GM18858 (cell line): Measurements from ENCODE around the gene CDC20.
"Not testable (repeated sequence)": the region's sequence is repeated elsewhere in the genome, so short reads cannot be mapped to it uniquely, and the experiment has no call there.

Experiments
- ATAC-seq: cut with Tn5 transposase; IDR thresholded peaks from one replicate; pipeline ENCODE4 v1.9.1; 2021; ENCODE audit not compliant: unreplicated experiment

Gene CDC20

DNA sequence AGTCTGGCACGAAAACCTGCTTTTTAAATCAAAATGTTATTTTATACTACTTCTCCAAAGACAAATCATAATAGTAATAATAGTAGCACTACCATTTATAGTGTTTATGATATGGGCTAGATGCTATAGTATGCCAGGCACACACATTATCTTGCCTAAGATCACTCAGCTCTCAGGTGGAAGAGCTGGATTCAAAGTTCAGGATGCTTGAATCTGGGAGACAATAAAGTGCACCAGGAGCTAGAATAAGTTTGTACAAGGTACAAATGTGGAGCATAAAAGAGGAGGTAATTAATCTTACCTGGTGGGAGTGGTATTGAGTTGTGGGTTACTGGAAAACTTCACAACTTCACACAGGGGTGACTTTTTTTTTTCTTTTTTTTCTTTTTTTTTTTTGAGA is 19.1 kb downstream of the CDC20 start:
- no peak for ATAC-seq

DNA sequence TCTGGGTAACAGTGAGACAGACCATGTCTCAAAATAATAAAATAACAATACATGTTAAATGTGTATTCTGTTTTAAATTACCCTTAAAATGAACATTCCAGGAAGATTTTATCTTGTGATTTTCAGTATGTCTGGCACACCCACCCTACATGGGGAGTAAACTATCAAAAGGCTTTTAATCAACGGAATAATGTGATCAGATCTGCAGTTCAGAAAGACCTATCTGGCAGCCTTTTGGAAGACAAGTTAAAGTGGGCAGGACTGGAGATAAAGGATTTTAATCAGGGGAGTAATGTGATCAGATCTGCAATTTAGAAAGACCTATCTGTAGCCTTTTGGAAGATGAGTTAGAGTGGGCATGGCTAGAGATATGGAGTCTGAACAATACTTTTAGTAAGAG is 20.7 kb downstream of the CDC20 start:
- no peak for ATAC-seq

DNA sequence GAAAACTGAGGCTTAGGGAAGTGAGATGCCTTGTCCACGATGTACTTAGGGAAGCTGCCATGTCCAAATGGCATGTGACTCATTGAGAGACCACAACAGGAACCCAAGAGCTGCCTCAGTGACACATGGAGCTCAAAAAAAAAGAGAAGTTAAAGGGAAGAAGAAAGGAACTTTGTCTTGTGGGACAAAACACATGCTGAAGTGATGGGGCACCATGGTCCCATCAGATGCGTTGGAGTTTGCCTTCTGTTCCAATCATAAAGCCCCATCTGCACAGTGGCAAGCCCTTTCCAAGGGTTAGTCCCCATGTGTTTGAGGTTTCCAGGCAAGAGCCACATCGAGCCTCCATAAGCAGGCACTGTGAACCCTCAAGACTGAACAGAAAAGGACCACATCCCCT is 22.8 kb downstream of the CDC20 start:
- no peak for ATAC-seq

DNA sequence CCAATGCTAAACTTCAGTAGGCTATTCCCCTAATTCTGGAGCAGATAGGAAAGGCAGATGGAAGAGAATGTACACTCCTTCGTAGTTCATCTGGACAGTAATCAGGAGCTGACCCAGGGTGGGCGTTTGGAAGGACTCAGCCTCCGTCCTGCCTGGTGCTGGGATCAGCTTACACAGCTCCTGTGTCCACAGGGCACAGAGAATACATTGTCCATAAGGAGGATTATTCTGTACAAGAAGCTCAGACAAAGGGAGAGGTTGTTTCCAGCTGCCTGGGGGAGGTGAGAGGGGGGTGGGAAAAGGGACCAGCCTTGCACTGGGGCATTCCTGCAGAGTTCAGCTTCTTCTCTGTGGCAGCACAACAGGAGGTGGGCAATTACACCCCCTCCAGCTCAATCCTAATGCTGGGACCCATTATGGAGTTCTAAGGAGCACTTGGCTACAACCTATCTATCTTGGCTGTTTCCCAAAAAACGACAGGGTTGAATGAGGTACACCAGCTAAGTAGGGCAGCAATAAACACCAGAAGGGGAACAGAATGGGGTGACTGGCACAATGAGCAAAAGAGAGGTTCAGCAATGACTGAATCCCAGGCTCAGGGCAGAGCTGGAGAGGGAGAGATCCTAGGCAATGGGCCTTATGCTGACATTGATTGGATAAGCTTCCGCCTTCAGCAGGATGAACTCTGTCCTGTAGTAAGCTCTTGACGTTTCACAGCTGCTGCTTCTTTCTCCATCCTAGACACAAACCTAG is 23.4 kb downstream of the CDC20 start:
- no peak for ATAC-seq

DNA sequence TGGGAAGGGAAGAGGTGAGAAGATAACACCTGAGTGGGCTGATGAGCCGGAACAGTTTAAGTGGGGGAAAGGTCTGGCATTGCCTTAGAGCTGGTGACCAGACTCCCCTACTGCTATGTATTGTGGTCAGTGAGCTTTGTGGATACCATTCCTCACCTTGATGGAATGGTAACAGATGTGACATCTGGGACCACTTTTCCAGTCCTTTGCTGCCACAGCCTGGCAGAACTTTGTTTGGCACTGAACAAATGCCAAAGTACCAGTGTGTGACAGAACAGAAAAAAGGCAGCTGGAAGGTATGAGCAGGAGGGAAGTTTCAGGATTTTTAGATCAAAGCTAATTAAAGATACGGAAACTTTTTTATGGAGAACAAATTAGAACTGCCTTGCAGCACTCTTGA is 24.7 kb downstream of the CDC20 start:
- ATAC-seq: no peak

DNA sequence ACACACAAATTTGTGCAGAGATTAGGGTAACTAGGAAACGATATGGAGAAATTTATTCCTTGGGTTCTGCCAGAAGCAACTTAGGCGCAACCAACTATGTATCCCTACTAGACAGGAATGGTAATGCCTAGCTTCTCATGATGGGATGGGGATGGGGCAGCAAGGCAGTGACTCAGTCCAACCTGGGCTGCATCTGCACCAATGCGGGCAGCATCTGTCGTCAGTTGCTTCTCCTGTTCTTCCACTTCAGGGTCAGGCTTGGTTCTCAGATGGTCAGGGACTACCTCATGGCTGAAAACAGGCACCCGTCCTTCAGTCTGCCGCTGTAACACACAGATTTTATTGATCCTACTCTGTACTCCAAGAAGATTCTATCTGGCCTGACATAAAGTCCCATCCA is 27.9 kb downstream of the CDC20 start:
- ATAC-seq: no peak

DNA sequence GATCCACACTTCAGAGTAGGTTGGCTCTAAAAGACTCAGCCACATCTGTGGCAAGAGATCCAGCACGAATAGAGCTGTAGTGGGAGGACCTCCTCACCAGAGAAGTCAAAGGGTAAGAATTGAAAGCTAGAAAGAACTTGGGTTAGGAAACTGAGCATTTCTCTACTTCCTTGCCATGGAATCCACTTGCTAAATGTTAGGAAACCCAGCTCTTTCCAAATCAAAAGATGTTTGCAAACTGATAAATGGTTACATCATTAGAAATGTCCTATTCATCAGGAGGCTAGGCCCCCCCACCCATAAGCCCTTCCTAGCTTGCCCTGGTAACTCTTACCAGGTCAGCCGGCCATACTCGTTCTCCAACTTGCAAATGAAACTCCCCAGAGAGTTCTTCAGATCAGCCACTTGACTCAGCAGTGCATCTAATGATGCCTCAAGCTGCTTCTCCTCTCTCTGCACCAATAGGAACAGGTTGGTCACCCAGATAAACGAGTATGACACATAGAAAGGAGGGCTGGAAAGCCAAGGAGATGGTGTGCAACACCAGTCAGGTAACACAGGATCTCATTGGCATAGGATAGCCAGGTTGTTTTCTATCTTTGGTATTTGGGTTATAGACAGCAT is 29.3 kb downstream of the CDC20 start:
- ATAC-seq: no peak

DNA sequence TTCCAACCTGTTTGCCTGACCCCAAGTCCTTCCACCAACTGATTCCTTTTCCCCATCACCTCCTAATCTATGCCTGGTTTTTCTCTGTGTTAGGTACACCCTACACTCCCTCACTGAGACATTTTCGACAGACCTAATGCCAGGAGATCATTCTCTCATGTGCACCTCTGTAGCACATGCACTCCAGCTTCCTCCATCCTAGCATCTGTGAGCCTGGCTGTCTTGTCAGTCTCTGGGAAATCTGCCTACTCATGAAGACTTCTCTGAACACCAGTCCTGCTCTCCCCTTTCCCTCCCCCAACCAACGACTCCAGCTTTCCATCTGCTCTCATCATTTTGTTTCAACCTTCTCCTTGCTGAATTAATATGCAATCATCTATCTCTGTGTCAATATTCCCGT is 29.8 kb downstream of the CDC20 start:
- no peak for ATAC-seq

DNA sequence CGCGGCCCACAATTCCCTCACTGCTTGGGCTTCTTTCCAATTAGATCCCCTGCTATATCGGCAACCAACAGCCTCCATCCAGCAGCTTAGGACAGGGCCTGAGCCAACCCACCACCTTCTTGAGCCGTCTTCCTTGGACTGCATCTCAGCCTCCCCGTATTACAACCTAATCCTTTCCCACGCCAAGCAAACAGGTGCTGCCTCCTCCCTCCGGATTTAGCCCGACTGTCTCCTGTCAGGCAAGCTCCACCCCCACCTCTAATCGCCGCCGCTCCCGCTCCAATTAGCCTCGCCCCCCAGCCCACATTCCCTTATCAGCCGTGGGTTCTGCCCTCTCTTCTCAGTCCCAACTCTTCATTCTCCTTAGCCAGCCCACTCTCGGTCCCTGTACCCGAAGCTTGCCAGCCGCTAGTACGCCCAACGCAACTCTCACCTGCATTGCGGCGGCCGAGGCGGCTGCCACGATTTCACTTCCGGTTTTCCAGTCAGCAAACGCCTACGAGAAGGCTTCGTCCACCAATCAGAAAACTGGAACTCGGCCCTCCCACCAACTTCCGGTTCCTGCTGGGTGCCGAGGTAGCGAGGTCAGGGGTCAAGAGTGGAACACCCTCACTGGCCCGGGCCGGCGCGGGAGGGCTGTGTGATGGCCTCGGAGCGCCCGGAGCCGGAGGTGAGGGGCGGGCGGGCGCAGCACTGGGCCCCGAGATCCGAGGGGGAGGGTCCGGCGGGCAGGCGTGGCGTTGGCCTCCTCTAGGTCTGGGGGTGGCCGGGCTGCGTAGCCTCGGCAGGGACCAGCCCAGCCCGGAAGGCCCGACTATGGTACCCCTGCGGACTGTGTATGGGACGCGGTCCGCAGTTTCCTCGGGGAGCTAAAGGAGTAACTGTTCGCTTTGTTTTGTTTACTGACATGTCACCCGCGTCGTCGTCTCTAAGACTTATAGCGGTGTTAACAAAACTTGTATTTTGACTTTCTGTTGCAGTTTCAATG is 30.8 kb downstream of the CDC20 start, which contains the start of the genes MED8 and SZT2:
Gene MED8 (minus strand): TSS at position 475 of the 988 bp plus-strand sequence. CDS start 36 bp downstream, at position 439.
Gene SZT2 (plus strand): TSS at position 574 of the 988 bp plus-strand sequence. CDS start 70 bp downstream, at position 644.
- ATAC-seq: peak; percentile 69

DNA sequence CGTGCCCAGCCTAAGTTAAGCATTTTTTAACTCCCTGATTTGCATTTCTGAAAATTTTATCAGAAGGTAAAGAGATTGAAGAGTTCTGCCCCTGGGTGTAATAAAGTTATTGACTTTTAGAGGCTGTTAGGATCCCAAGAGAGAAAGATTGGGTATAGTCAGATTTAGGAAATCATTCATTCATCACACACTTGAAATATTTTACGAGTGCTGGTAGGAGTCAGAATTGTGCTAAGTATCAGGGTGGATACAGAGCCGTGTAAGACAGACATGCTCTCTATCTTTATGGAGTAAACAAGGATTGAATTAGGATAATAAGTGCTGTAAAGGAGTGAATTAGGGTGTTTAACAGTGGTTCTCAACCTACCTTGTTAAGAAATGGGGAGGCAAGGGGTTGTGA is 33.9 kb downstream of the CDC20 start:
- ATAC-seq: no peak

DNA sequence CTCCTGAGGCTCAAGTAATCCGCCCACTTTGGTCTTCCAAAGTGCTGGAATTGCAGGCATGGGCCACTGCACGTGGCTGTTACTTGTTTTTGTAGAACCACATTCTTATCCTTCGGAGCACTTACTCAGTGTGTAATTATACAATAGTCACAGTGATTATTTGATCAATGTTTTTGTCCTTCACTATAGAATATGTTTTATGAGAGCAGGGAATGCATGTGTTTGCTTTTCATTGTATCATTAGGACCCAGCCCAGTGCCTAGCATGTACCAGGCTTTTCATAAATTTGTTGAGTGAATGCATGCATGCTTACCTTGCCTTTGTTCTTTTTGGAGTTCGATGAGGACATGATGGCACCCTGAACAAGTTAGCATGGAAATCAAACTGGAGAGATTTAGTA is 36.7 kb downstream of the CDC20 start:
- ATAC-seq: no peak

DNA sequence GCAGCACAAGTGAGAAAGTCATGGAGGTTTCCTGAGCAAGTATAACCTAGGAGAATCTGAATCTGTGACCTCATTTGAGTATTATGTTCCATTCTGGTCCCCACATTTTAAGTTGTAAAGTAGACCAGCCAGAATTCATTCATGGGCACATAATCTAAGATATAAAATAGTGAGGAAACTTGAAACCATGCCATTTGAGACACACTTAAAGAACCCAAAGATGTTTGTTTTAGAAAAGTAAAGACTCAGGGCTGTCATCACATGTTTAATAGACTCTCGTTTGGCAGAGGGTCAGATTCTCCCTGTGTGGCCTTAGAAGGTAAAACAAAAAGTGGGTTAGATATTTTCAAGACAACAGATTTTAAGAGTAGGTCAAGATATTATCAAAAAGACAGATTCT is 37.3 kb downstream of the CDC20 start:
- no peak for ATAC-seq

DNA sequence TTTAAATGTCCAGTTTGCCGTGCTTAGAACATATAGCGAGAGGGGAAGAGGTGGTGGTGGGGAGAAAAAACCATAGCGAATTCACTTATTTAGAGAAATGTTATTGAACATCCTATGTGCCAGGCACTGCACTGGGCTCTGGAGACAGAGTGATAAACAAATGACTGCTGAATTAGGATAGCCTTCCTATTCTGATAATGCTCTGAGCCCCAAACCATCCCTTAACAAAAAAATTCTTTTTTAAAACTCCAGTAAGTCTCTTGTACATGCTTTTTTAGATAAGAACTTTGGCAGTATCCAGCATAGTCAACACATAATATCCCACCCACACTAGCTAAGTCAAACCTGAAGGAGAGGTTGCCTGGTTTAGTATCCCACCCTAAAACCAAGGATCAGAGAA is 39.4 kb downstream of the CDC20 start:
- ATAC-seq: no peak

DNA sequence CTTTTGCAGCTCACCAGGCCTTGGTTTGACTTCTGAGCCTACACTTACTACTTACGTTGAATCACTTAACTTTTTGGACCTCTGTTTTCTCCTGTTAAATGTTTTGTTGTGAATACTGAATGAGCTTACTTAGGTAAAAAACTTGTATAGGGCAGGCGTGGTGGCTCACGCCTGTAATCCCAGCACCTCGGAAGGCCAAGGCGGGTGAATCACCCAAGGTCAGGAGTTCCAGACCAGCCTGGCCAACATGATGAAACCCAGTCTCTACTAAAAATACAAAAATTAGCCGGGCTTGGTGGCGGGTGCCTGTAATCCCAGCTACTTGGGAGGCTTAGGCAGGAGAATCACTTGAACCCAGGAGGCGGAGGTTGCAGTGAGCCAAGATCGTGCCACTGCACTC is 41.7 kb downstream of the CDC20 start:
- not testable (repeated sequence) for ATAC-seq

DNA sequence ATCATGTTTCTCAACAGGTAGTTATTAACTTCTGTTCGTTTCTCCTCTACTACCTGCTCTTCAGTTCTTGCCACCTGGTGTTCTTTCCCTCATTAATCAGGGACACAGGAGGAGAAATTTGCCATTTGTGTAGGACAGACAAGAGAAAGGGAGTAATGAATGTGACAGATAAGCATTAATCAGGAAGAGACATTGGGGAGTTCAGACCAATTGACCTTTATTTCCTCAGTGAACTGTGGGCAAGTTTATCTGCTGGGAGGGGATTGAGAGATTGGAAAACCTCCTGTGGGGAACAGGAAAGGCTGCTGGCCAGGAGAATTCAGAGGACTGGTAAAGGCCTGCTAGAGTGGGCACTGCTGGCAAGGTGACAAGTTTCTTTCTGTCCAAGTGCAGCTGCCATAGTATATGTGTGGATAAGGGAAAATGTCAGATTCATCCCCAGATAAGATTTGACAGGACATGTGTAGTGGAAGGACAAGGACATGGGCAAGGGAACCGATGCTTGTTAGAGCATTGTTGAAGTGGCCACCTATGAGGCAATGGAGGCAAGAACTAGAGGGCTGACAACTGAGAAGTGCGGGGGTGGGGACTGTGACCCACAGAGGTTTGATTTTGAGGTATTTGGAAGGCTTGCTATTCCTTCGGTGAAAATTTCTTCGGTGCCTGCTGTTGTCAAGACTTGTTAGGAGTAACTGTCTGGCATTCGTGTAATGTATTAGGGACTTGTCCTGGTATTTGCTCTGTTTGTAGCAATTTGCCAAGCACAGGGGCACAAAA is 43.5 kb downstream of the CDC20 start:
- ATAC-seq: no peak

DNA sequence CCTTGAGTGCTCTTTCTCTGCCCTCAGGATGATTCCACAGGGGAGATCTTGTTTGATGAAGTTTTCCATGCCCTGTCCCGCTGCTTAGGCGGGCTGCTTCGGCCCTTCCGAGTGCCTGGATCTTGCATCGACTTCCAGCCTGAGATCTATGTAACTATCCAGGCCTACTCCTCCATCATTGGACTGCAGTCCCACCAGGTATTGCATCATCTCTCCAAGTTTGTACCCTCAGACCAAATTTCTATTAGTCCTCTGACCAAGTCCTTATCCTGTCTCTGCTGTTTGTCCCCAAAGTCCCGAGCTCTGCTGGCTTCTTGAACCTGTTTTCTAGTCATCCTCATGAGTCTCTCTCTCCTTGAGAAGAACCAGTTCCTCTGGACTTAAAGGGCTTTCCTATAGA is 45.6 kb downstream of the CDC20 start:
- no peak for ATAC-seq

DNA sequence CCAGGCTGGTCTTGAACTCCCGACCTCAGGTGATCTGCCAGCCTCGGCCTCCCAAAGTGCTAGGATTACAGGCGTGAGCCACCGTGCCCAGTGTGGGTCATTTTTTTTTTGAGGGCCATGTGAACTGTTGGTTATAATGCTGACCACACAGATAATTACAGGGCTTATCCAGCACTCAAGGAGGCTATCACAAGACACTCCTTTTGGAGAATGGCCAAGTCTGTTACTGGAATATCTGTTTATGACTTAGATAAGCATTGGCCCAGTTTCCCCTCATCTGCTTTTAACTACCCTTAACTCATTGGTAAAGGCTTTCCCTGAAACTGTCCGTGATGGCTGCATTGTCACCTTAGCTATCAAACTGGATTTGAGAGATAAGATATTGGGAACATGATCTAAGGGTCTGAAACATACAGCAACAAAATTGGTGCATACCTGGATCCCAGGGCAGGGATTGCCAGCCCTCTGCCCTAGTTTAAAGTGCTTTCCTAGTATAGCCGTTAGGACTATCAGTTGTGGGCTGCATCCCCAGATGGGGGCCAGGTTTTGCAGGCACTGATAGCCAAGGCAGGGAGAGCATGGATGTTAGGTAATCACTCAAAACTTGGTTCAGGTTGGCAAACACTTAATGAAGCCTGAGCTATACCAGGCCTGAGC is 46.6 kb downstream of the CDC20 start:
- no peak for ATAC-seq

DNA sequence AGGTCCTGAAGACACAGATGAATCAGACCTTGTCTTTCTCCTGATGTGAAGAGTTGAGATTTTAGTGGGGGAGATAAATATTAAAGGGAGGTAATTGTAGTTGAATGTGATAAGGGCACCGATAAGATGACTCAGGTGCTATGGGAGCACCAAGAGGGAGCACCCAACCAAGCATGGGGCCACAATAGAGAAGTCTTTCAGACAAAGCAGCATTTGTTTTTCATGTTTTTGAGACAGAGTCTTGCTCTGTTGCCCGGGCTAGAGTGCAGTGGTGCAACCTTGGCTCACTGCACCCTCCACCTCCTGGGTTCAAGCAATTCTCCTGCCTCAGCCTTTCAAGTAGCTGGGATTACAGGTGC is 47.1 kb downstream of the CDC20 start:
- no peak for ATAC-seq

DNA sequence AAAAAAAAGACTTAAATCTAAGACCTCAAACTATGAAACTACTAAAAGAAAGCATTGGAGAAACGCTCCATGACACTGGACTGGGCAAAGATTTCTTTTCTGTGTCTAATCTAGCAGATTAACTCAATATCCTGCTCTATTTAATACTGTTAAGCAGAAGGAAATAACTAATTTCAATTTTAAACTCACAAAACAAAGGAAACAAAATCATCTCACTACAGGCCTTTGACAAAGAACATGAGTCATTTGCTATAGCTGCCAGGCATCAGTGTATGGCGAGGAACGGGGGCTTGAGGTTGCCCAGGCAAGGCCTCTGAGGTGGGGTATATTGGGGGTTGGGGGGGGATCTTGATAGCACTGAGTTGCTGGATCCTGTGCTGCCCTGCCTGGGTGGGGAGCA is 51.8 kb downstream of the CDC20 start:
- no peak for ATAC-seq
